Stimulated activated CD4-positive, alpha-beta T cell treated with anti-CD3 and anti-CD28 coated beads, TNF-alpha, amount 100 ng/mL, for 1 hour (primary cell): Measurements from ENCODE around the gene PPIG.
"Not testable (repeated sequence)": the region's sequence is repeated elsewhere in the genome, so short reads cannot be mapped to it uniquely, and the experiment has no call there.

Experiments used
- DNase-seq, 3 donors: peaks; one replicate each; pipeline ENCODE4 v3.0.0-alpha.2; 2020; ENCODE audit warnings: low read depth in 3 of 3, low spot score in 1 of 3

PPIG gene

DNA sequence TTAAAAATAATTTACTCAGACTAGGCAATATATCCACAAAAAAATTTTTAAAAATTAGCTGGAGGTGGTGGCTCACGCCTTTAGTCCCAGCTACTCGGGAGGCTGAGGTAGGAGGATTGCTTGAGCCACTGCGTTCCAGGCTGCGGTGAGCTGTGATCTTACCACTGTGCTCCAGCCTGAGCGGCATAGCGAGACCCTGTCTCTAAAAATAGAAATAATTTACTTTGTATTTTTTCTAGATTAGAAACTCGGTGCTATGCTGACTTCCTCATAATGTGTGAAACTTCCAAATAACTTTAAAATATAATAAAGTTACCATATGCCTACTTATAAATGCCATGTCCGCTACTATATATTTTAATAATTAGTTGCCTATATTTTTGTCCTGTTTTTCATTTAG, 6.7 kb downstream of the PPIG start:
- no peak for DNase-seq

DNA sequence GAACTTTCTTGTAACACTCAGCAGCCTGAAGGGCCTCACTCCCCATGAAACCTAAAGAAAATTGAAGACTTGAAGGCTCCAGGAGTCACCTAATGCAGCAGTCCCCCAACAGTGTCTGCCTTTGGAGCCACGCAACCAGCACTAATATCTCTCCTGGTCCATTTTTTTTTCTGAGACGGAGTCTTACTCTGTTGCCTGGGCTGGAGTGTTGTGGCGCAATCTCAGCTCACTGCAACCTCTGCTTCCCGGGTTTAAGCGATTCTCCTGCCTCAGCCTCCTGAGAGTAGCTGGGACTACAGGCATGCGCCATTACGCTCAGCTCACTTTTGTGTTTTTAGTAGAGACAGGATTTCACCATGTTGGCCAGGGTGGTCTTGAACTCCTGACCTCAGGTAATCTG, 12.4 kb downstream of the PPIG start:
- DNase-seq, result not testable (repeated sequence)

DNA sequence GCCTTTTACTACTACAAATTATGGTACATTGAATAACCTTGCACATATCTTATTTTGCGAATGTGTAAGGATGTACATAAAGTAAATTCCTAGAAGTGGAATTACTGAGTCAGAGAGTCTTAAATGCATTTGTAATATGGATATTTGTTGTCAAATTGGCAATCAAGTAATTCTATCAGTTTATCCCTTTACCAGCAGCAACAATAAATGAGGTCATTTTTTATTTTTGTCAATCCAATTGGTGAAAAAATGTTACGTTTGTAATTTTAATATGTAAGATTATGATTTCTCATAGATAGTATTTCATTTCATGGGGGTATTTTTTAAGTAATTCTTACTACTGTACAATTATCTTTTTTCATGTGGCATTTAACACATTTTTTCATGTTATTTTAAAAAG, 14.8 kb downstream of the PPIG start:
- no peak for DNase-seq

DNA sequence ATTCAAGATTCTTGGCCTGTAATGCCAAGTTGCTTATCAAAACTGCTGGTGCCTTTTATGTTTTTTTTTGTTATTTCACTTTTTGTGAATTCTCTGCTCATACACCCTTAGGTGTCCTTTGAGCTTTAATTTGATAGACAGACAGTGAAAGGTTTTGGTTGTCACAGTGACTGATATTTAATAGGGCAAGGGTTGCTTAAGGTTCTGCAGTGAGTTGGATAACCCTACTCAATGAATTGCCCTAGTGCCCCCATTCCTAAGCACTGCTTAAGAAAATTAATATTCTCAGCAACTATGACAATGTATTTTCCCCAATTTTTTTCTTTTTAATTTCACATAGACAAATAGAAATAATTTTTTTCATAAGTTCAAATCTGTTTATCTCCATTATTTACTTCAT, 15.4 kb downstream of the PPIG start:
- no peak for DNase-seq

DNA sequence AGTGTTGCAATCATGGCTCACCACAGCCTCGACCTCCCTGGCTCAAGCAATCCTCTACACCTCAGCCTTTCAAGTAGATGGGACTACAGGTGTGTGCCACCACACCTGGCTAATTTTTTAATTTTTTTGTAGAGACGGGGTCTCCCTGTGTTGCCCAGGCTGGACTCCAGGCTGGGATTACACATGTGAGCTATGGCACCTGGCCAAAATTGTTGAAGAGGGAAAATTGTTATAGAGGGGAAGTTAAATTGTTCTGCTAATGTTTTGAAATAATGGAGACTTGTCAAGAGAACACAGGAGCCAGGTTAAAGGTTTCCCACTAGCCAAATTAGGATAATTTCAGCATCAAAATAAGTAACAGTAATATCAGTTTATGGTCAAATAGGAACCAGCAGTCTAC, 25.1 kb downstream of the PPIG start:
- DNase-seq, result no peak

DNA sequence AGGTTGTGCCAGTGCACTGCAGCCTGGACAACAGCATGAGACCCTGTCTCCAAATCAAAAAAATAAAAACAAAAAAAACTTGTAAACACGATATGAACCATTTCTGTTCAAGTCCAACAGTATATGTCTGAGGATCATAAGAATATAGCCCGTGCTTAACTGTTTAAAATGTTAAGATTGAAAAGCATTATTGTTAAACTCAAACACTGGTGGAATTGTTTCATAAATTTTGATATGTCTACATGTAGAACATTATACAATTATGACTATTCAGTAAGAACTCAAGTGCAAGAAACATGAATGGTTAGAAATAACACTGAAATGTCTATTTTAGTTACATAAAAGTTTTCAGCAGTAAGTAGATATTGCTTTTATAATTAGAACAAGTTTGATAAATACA, 29.7 kb downstream of the PPIG start:
- DNase-seq, result no peak

DNA sequence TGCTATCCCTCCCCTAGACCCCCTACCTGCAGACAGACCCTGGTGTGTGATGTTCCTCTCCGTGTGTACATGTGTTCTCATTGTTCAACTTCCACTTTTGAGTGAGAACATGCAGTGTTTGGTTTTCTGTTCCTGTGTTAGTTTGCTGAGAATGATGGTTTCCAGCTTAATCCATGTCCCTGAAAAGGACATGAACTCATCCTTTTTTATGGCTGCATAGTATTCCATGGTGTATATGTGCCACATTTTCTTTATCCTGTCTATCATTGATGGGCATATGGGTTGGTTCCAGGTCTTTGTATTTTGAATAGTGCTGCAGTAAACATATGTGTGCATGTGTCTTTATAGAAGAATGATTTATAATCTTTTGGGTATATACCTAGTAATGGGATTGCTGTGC, 31.8 kb downstream of the PPIG start:
- not testable (repeated sequence) for DNase-seq

DNA sequence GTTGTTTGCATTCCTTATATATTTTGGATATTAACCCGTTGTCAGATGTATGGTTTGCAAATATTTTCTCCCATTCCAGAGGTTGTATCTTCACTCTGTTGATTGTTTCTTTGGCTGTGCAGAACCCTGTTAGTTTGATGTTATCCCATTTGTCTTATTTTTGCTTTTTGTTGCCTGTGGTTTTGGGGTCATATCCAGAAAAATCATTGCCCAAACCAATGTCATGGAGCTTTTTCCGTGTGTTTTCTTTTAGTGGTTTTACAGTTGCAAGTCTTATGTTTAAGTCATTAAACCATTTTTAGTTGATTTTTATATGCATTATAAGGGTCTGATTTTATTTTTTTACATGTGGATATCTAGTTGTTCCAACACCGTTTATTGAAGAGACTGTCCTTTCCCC, 35.8 kb downstream of the PPIG start:
- no peak for DNase-seq

DNA sequence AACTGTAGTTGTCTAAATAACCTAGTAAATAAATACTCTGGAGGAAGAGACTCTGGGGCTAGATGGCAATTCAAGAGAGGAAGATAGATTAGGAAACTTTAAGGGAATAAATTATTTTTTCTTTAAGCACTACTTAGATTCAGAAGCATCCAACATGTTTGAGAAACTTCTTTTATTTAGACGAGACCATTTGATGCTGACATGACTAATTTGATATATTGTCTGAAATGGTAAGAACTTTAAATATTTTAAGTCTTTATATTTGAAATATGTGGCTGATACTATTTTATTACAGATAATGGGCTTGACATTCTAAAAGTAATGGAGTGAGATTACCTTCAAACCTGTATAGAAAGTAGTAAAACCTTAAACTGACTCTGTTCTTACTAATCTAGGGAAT, 36.4 kb downstream of the PPIG start:
- DNase-seq, result no peak

DNA sequence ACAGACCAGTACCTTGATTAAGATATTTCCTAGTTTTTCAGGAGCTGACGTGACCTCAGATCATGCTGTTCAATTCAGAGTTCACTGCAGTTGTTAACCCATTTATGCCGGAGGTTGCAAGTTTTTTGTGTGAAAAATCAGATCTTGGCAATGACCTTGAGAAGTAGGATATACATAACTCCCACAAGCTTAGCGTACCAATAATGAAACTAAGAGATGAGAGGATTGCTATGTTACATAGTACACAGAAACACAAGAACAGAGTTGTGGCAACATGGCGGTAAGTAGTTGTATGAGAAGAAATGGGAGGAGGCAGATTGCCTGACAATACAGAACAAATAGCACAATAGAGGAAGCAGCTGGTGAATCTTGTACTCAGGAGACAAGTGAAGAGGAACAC, 39.1 kb downstream of the PPIG start:
- DNase-seq, result no peak

DNA sequence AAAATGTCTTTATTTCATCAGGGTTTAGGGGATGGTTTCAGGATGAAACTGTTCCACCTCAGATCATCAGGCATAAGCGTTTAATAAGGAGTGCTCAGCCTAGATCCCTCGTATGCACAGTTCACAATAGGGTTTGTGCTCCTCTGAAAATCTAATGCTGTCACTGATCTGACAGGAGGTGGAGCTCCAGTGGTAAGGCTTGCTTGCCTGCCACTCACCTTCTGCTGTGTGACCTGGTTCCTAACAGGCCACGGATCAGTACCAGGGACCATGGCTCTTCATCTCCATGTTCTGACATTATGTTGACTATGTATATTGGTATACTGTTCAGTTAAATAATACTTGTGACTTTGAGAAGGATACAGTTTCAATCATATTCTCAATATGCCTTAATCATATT, 41.6 kb downstream of the PPIG start:
- DNase-seq, result no peak

DNA sequence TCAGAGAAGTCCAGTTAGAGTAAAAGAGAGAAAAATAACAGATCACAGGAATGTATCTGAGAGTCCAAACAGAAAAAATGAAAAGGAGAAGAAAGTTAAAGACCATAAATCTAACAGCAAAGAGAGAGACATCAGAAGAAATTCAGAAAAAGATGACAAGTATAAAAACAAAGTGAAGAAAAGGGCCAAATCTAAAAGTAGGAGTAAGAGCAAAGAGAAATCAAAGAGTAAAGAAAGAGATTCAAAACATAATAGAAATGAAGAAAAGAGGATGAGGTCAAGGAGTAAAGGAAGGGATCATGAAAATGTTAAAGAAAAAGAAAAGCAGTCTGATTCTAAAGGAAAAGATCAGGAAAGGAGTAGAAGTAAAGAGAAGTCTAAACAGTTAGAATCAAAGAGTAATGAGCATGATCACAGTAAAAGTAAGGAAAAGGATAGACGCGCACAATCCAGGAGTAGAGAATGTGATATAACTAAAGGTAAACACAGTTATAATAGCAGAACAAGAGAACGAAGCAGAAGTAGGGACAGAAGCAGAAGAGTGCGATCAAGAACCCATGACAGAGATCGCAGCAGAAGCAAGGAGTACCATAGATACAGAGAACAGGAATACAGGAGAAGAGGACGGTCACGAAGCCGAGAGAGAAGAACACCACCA, 52.4 kb downstream of the PPIG start:
- no peak for DNase-seq

DNA sequence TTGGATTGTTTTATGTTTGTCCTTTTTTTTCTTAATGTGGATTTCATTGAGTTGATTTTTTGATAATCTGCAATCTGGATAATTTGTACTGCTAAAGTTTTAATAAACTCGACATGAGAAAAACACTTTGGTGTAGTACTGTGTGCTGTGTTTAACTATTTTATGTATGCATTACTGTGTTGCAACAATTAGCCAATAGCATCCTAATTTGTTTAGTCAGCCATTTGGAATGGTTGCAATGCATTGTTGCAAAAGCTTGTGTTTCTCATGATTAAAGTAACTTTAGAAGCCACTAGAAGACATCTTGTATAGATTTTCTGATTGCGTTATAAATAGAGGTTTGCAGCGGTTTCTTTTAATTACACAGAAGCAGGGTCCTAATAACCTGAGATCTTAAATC, 53.5 kb downstream of the PPIG start:
- DNase-seq, result no peak

DNA sequence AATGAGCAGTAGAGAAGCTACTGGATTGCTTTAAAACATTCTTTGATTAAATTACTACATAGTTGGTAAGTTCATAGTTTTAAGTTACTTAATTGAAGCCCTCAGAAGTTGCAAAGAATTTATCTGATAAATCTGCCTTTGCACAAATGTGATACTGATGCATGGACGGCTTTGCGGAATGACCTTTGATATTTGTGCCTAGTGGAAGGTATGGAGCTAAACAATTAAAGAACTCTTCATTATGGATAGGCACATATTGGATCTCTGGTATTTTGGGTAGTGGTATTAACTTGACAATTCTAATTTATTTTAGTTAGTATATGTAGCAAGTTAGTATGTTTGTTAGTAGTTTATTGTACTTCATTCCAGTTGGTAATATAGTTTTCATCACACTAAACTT, 56.0 kb downstream of the PPIG start:
- no peak for DNase-seq

DNA sequence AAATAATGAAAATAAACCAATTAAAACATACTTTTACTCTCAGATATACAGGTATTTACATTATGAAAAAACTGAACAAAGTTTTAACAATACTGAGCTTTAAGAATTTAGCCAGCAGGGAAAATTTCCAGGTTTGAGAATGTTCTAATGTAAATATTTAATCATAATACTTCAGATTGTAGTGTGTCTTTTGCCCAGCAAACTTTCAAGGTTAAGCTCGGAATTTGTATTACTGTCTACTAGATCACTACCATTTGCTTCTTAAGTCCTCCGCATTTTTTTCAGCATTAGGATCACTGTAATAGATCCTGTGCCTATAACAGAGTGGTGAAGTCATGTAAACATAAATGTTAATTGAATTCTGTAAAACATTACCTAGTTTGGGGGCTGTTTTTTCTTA, 57.3 kb downstream of the PPIG start:
- no peak for DNase-seq

DNA sequence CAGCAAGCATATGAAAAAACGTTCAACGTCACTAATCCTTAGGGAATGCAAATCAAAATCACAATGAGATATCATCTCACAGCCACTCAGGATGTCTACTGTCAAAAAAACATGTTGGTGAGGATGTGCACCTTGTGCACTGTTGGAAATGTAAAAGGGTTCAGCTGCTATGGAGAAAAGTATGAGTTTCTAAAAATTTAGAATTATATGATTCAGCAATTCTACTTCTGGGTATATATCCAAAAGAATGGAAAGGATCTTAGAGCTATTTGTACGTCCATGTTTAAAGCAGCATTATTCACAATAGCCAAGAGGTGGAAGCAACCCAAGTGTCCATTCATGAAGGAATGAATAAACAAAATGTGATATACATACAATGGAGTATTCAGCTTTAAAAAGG, 60.0 kb downstream of the PPIG start:
- no peak for DNase-seq

DNA sequence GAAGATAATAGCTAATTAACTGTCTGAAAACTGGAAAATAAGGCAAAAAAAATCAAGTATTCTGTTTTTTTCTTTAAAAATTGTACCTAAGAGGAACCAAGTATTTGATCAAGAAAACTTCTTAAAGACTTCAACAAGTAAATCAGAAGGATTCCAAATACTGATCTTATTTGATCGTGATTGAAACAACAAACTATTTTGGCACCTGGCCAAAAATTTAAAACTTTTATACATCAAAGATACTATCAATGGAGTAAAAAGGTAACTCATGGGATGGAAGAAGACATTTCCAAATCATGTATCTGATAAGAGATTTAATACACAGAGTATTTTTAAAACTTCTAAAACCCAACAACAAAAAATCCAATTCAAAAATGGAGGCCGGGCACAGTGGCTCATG, 63.3 kb downstream of the PPIG start:
- DNase-seq, result no peak

DNA sequence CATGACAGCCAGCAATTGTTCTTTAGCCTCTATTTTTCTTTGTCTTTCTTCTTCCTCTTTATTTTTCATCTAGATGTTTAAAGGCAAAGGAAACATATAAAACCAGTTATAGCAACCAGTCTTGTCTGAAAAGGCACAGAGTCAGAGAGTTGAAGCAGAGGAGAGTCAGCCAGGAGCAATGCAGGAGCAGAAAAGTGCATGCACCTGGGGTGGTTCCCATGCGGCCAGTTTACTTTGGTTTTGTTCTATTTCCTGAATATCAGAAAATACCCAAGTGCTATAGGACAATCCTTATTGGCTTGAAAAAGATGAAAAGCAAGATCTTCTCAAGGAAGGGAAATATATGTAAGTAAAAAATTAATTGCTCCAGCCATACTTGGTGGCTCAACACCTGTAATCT, 65.1 kb downstream of the PPIG start:
- no peak for DNase-seq

DNA sequence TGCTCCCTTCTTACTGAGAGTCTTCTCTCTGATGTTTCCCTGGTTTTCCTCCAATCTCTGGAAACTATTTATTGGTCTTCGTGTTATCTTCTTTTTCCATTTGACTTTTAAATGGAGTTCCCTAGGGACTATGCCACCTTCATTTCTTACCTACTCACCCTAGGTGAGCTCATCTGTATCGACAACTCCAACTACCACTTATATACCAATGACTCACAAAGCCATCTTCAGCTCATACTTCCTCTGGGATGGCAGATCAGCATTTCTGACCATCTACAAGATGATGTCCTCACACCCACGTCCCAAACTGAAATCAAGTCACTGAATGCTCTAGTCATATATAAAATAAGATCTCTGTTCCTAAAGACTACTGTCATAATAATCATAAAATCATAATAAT, 69.5 kb downstream of the PPIG start:
- no peak for DNase-seq

DNA sequence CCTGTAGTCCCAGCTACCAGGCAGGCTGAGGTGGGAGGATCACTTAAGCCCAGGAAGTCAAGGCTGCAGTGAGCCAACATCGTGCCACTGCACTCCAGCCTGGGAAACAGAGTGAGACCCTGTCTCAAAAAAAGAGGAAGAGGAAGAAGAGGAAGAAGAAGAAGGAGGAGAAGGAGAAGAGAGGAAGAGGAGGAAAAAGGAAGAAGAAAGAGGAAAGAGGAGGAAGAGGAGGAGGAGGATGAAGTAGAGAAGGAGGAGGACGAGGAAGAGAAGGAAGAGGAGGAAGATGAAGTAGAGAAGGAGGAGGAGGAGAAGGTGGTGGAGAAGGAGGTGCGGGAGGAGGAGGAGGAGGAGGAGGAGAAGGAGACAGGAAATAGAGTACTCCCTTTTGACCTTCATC, 72.0 kb downstream of the PPIG start:
- no peak for DNase-seq

DNA sequence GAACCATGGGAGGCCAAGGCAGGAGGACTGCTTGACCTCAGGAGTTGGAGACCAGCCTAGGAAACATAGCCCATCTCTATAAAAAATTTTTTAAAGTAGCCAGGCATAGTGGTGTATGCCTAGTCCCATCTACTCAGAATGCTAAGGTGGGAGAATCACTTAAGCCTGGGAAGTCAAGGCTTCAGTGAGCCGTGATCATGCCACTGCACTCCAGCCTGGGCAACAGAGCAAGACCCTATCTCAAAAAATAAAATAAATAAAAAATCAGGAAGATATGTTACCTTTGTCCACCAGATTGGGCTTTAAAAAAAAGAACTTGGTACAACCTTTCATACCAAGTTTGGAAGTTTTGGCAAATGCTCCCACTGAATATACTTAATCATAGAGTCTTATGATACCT, 74.7 kb downstream of the PPIG start:
- DNase-seq, result no peak

DNA sequence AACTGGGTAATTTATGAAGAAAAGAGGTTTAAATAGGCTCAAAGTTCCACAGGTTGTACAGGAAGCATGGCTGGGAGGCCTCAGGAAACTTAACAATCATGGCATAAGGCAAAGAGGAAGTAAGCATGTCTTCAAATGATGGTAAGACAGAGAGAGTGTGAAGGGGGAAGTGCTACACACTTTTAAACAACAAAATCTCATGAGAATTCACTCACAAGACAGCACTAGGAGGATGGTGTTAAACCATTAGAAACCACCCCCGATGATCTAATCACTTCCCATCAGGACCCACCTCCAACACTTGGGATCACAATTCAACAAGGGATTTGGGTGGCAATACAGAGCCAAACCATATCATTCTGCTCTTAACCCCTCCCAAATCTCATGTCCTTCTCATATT, 75.2 kb downstream of the PPIG start:
- no peak for DNase-seq

DNA sequence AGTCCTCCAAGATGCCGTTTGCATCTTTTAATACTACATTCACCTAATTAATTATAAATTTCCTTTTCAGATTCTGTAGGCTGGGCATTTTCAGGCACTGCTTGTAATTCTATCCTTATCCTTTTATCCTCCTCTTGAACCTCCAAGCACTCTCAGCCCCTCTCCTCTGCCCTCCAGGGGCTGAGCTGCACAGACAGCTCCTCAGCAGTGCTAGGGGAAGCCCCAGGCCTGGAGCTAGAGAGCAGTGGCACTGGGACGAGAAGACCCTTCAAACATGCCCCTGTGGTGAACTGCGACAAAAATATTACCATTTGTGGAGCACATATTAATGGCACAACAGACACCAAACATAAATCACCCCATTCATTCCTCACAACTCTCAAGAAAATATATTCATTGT, 77.1 kb downstream of the PPIG start:
- DNase-seq, result no peak

DNA sequence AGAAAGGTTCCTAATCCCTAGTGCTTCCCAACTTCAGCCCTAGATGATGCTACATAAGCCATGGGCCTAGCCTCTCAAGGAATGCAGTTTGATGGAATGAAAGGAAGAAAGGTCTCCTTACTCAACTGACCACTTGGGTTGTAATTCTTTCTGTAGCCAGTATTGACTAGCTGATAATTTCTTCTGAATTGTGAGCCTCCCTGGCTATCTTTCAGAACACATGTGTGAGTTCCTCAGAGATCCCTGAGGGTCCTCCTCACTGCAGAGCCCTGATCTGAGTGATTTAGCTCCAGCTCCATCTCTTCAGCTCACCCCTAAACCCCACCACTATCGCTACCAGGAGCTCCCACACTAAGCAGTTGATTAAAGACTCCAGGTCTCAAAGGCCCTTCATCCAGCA, 78.6 kb downstream of the PPIG start:
- DNase-seq, result no peak
